K562 (cell line): ENCODE data around the gene C2orf81. TPM values are rescaled to one million over a fixed set of nuclear protein-coding genes. Genes with fewer than 3 reads are reported as not detected.
A peak's percentile ranks its signal among the peaks of the same experiment; 100 is the strongest.

Source experiments
- GABPB1 ChIP-seq: sonication (generic); formaldehyde crosslinking; IDR thresholded peaks from 2 replicates; pipeline ENCODE4 v1.8.0; 2022; ENCODE audit warnings: mild to moderate bottlenecking, missing genetic modification reagents
- GMEB1 ChIP-seq: fragments of 250-450 bp; sonication (Bioruptor Pico); IDR thresholded peaks from 2 replicates; pipeline ENCODE4 v1.4.0; 2020; ENCODE audit warnings: mild to moderate bottlenecking
- MAZ ChIP-seq, 2 experiments: fragments of 450-650 bp in 1 of 2; sonication (generic) in 1 of 2; formaldehyde crosslinking; IDR thresholded peaks in 1 of 2; conservative IDR thresholded peaks in 1 of 2; 2 replicates each; pipeline versions ENCODE4 v1.4.0 to v1.5.0; 2020; ENCODE audit warnings: mild to moderate bottlenecking in 1 of 2, missing genetic modification reagents in 1 of 2
- MYBL2 ChIP-seq, 2 experiments: fragments of 450-650 bp in 1 of 2; sonication (generic) in 1 of 2; formaldehyde crosslinking in 1 of 2; IDR thresholded peaks; 2 replicates each; pipeline versions ENCODE4 v1.6.1 to v1.8.1; 2017 to 2022; ENCODE audit warnings: borderline replicate concordance in 1 of 2, inconsistent platforms in 1 of 2, low read depth in 1 of 2, mild to moderate bottlenecking in 1 of 2, missing genetic modification reagents in 1 of 2, moderate library complexity in 1 of 2
- NRF1 ChIP-seq, 2 experiments: fragments of 450-650 bp; IDR thresholded peaks in 1 of 2; conservative IDR thresholded peaks in 1 of 2; 2 replicates each; pipeline ENCODE4 v1.6.1; 2014; ENCODE audit warnings: mild to moderate bottlenecking in 2 of 2
- PHF8 ChIP-seq: fragments of 200-600 bp; sonication (generic); IDR thresholded peaks from 2 replicates; pipeline ENCODE4 v1.6.1; 2012; ENCODE audit warnings: mixed run types, mild to moderate bottlenecking, inconsistent platforms, low read length, moderate library complexity, borderline replicate concordance
- RBM17 ChIP-seq: fragments of 200-400 bp; formaldehyde crosslinking; IDR thresholded peaks from 2 replicates; pipeline ENCODE4 v1.6.1; 2017; ENCODE audit warnings: low read depth, mild to moderate bottlenecking, low read length, borderline replicate concordance
- RUNX1 ChIP-seq: sonication (generic); IDR thresholded peaks from 2 replicates; pipeline ENCODE4 v1.6.1; 2016; ENCODE audit warnings: antibody characterized with exemption, low read depth
- SP1 ChIP-seq: sonication (generic); formaldehyde crosslinking; IDR thresholded peaks from 2 replicates; pipeline ENCODE4 v1.8.1; 2022; ENCODE audit warnings: mild to moderate bottlenecking, missing genetic modification reagents
- SPI1 ChIP-seq: IDR thresholded peaks from 2 replicates; pipeline ENCODE4 v1.6.1; 2011; ENCODE audit warnings: low read depth, low read length, control low read depth, borderline replicate concordance
- TFAP4 ChIP-seq: sonication (generic); formaldehyde crosslinking; IDR thresholded peaks from 2 replicates; pipeline ENCODE4 v1.8.0; 2022; ENCODE audit warnings: missing genetic modification reagents, mild to moderate bottlenecking, moderate library complexity, borderline replicate concordance
- TRIM25 ChIP-seq: fragments of 450-650 bp; IDR thresholded peaks from 2 replicates; pipeline ENCODE4 v1.7.0; 2016; ENCODE audit warnings: borderline replicate concordance
- ZBTB17 ChIP-seq: fragments of 450-650 bp; formaldehyde crosslinking; IDR thresholded peaks from 2 replicates; pipeline ENCODE4 v1.4.0; 2020; ENCODE audit warnings: mild to moderate bottlenecking
- ZSCAN29 ChIP-seq: fragments of 450-650 bp; IDR thresholded peaks from 2 replicates; pipeline ENCODE4 v1.6.1; 2017
- polyA plus RNA-seq, 8 experiments: library from polyadenylated mRNA; depleted of rRNA in 4 of 8; stranded (reverse) in 5 of 8; unstranded in 3 of 8; fragments of >200 nt; fragmentation: Nextera tagmentation in 2 of 8; fragmentation: Illumina TruSeq in 1 of 8; extraction: Ambion mirVana in 2 of 8; extraction: Trizol in 1 of 8; gene quantifications; 2 replicates each; pipeline versions ENCODE4 v1.2.1 to v1.2.3, GENCODE V29; 2011 to 2014; ENCODE audit warnings: inconsistent platforms in 1 of 8, missing spikeins in 1 of 8
- total RNA-seq, 7 experiments: library from RNA; depleted of rRNA in 6 of 7; stranded (reverse); fragments of >200 nt in 6 of 7; fragmentation: Illumina TruSeq in 2 of 7; extraction: Trizol in 2 of 7; gene quantifications; 2 replicates each; pipeline versions ENCODE4 v1.2.1 to v1.2.3, GENCODE V29; 2011 to 2021; ENCODE audit warnings: low replicate concordance in 1 of 7
- TF ChIP-seq, protein P1 (sequence below), 2 experiments: fragments of 450-650 bp in 1 of 2; IDR thresholded peaks; 2 replicates each; pipeline ENCODE4 v1.6.1; 2011 to 2017; ENCODE audit warnings: low read depth in 2 of 2, antibody characterized with exemption in 1 of 2, borderline replicate concordance in 1 of 2, low read length in 1 of 2, mild to moderate bottlenecking in 1 of 2, mixed read lengths in 1 of 2; ENCODE audit not compliant: control insufficient read depth in 1 of 2
- TF ChIP-seq, protein P2 (sequence below): fragments of 200-800 bp; sonication (Bioruptor generic); IDR thresholded peaks from 2 replicates; pipeline ENCODE4 v1.6.1; 2017; ENCODE audit warnings: missing genetic modification characterization, missing compliant biosample characterization

The C2orf81 gene
- total and polyA plus RNA-seq, 9 of the 15 experiments (the other 6 are each of a cell fraction or from before 2014, with no cell fraction given), result 0.06 TPM; not detected in 8

DNA sequence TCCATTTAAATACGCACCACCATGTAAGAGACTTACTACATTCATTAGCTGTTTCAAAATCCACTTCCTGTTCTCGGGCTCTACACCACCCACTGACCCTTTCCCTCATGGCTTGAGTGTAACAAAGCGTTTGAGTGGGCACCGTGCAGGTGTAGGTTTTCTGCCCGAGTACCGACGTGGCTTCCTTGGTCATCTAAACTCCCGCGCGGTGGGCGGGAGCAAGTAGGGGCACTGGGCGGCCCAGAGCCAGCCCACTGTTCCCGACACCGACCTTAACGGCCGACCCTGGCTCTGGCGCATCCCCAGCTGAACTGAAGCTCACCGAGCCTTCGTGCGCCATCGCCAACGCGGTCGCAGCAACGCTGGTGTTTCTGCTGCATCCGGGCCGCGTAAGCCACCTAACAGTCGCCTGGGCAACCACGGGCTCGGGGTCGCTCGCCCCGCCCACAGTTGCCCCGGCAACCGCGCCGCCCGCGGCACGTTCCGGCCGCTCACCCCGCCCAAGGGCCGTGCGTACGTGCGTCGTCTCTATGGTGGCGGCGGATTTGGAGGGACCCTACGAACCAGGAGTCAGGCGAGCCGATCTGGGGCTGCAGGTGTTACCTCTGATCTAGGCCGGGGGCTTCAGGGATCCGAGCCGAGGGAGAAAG is at the start of gene C2orf81, which contains the start of gene WDR54 (continued):
- TF ChIP-seq MYBL2 (IDR thresholded peaks at IDR 0.05; ENCODE audit: low read depth), result no peak
- TF ChIP-seq MYBL2 (CRISPR knock-in tag; IDR thresholded peaks at IDR 0.05; ENCODE audit: borderline replicate concordance), result no peak
- TF ChIP-seq, protein P1, sequence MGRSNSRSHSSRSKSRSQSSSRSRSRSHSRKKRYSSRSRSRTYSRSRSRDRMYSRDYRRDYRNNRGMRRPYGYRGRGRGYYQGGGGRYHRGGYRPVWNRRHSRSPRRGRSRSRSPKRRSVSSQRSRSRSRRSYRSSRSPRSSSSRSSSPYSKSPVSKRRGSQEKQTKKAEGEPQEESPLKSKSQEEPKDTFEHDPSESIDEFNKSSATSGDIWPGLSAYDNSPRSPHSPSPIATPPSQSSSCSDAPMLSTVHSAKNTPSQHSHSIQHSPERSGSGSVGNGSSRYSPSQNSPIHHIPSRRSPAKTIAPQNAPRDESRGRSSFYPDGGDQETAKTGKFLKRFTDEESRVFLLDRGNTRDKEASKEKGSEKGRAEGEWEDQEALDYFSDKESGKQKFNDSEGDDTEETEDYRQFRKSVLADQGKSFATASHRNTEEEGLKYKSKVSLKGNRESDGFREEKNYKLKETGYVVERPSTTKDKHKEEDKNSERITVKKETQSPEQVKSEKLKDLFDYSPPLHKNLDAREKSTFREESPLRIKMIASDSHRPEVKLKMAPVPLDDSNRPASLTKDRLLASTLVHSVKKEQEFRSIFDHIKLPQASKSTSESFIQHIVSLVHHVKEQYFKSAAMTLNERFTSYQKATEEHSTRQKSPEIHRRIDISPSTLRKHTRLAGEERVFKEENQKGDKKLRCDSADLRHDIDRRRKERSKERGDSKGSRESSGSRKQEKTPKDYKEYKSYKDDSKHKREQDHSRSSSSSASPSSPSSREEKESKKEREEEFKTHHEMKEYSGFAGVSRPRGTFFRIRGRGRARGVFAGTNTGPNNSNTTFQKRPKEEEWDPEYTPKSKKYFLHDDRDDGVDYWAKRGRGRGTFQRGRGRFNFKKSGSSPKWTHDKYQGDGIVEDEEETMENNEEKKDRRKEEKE (IDR thresholded peaks at IDR 0.05; ENCODE audit: borderline replicate concordance in 1 of 2, control insufficient read depth in 1 of 2, low read depth in 2 of 2, low read length in 1 of 2), result no peak
- TF ChIP-seq SPI1, result peak; percentile 79
- TF ChIP-seq RUNX1, result no peak
- peak in 1 of 2 experiments; percentile 65 for TF ChIP-seq NRF1 (conservative IDR thresholded peaks at IDR 0.05 in 1 of 2, IDR thresholded peaks at IDR 0.05 in 1 of 2)
- peak; percentile 70 for TF ChIP-seq TFAP4 (CRISPR knock-in tag)
- peak; percentile 70; the same call in 1 of the 2 replicates for TF ChIP-seq GABPB1
- TF ChIP-seq ZSCAN29, result no peak
- peak in 1 of 2 experiments; percentile 13; a peak in 3 of 4 replicates for TF ChIP-seq MAZ (CRISPR knock-in tag; conservative IDR thresholded peaks at IDR 0.05 in 1 of 2, IDR thresholded peaks at IDR 0.05 in 1 of 2)
- TF ChIP-seq PHF8, result peak; percentile 31; the same call in 1 of the 2 replicates
- TF ChIP-seq GMEB1 (CRISPR knock-in tag), result peak; percentile 95
- TF ChIP-seq TRIM25, result no peak
- TF ChIP-seq, protein P2, sequence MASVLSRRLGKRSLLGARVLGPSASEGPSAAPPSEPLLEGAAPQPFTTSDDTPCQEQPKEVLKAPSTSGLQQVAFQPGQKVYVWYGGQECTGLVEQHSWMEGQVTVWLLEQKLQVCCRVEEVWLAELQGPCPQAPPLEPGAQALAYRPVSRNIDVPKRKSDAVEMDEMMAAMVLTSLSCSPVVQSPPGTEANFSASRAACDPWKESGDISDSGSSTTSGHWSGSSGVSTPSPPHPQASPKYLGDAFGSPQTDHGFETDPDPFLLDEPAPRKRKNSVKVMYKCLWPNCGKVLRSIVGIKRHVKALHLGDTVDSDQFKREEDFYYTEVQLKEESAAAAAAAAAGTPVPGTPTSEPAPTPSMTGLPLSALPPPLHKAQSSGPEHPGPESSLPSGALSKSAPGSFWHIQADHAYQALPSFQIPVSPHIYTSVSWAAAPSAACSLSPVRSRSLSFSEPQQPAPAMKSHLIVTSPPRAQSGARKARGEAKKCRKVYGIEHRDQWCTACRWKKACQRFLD (CRISPR knock-in tag), result no peak
- TF ChIP-seq ZBTB17 (CRISPR knock-in tag), result no peak
- TF ChIP-seq RBM17, result no peak
- TF ChIP-seq SP1 (CRISPR knock-in tag), result peak; percentile 34; the same call in 1 of the 2 replicates
